KMS-11 (cell line): ENCODE results near the gene CCNYL1.

Experiments
- H2AFZ ChIP-seq: fragments of 200-600 bp; sonication (generic); 2 replicates; pipeline ENCODE4 v1.6.1; 2016; ENCODE audit warnings: antibody characterized with exemption, mixed run types, low read depth
- H3K27ac ChIP-seq: fragments of 200-600 bp; sonication (generic); 2 replicates; pipeline ENCODE4 v1.6.1; 2016; ENCODE audit warnings: mild to moderate bottlenecking, mixed run types
- H3K27me3 ChIP-seq: fragments of 200-600 bp; sonication (generic); 2 replicates; pipeline ENCODE4 v1.6.1; 2017; ENCODE audit warnings: mild to moderate bottlenecking, low read depth, mixed run types, moderate library complexity; ENCODE audit not compliant: insufficient read depth
- H3K36me3 ChIP-seq: fragments of 200-600 bp; sonication (generic); 2 replicates; pipeline ENCODE4 v1.6.1; 2017; ENCODE audit warnings: mild to moderate bottlenecking, mixed run types; ENCODE audit not compliant: insufficient read depth
- H3K4me1 ChIP-seq: fragments of 200-600 bp; sonication (generic); 2 replicates; pipeline ENCODE4 v1.6.1; 2016; ENCODE audit warnings: mild to moderate bottlenecking, low read depth, mixed run types; ENCODE audit not compliant: poor library complexity, severe bottlenecking
- H3K4me2 ChIP-seq: fragments of 200-600 bp; sonication (generic); 2 replicates; pipeline ENCODE4 v1.7.0; 2016; ENCODE audit warnings: mild to moderate bottlenecking, mixed run types
- H3K4me3 ChIP-seq: fragments of 200-600 bp; sonication (generic); IDR thresholded peaks from 2 replicates; pipeline ENCODE4 v1.6.1; 2017; ENCODE audit warnings: low read depth, low read length, mixed read lengths; ENCODE audit not compliant: insufficient read depth
- H3K79me2 ChIP-seq: fragments of 200-600 bp; sonication (generic); 2 replicates; pipeline ENCODE4 v1.6.1; 2016; ENCODE audit warnings: low read depth, mixed run types; ENCODE audit not compliant: insufficient read depth
- H3K9ac ChIP-seq: fragments of 200-600 bp; sonication (generic); 2 replicates; pipeline ENCODE4 v1.6.1; 2016; ENCODE audit warnings: mild to moderate bottlenecking, mixed run types
- H4K20me1 ChIP-seq: fragments of 200-600 bp; sonication (generic); 2 replicates; pipeline ENCODE4 v1.6.1; 2016; ENCODE audit warnings: mild to moderate bottlenecking, mixed run types; ENCODE audit not compliant: insufficient read depth
- CTCF ChIP-seq: fragments of 200-600 bp; sonication (generic); conservative IDR thresholded peaks from 2 replicates; pipeline ENCODE4 v1.6.1; 2017; ENCODE audit warnings: low read depth, mild to moderate bottlenecking, antibody characterized with exemption, low read length, moderate library complexity, mixed read lengths

CCNYL1 gene

GRCh38 chr2:207796585-207797350, 85.3 kb downstream of the CCNYL1 start:
- Histone ChIP-seq H3K27ac (no peak overlapping the region), H3K4me3 (no peak overlapping the region), H2AFZ (no peak overlapping the region), H3K9ac (no peak overlapping the region), H3K79me2 (no peaks in the 10 kb centered on the region), H3K4me1 (no peaks in the 10 kb centered on the region), H3K36me3 (no peaks in the 10 kb centered on the region), H4K20me1 (no peaks in the 10 kb centered on the region), H3K4me2 (no peak overlapping the region), H3K27me3 (no peaks in the 10 kb centered on the region)
- TF ChIP-seq CTCF = no peak

- Histone ChIP-seq H3K27me3 (no peaks in the 10 kb centered on the region), H3K9ac (no peak overlapping the region), H3K4me1 (no peaks in the 10 kb centered on the region), H3K79me2 (no peaks in the 10 kb centered on the region), H3K4me2 (no peak overlapping the region), H3K27ac (no peak overlapping the region), H2AFZ (no peak overlapping the region), H3K36me3 (no peaks in the 10 kb centered on the region), H3K4me3 (no peak overlapping the region), H4K20me1 (no peaks in the 10 kb centered on the region)
- TF ChIP-seq CTCF = no peak
These were observed 89.8 kb downstream of the CCNYL1 start for GRCh38 chr2:207801259-207801658.

- Histone ChIP-seq H3K36me3 (no peaks in the 10 kb centered on the region), H3K79me2 (no peaks in the 10 kb centered on the region), H3K27me3 (no peaks in the 10 kb centered on the region), H3K9ac (no peak overlapping the region), H3K4me2 (no peak overlapping the region), H2AFZ (no peak overlapping the region), H3K27ac (no peak overlapping the region), H4K20me1 (no peaks in the 10 kb centered on the region), H3K4me3 (no peak overlapping the region), H3K4me1 (no peaks in the 10 kb centered on the region)
- TF ChIP-seq CTCF = no peak
These were observed 91.2 kb downstream of the CCNYL1 start for GRCh38 chr2:207802650-207803049.
